GM19455 (cell line): ENCODE measurements around the gene PEX16.

Experiments used
- ATAC-seq: cut with Tn5 transposase; IDR thresholded peaks from one replicate; pipeline ENCODE4 v1.9.1; 2021; ENCODE audit not compliant: unreplicated experiment

PEX16 gene

DNA sequence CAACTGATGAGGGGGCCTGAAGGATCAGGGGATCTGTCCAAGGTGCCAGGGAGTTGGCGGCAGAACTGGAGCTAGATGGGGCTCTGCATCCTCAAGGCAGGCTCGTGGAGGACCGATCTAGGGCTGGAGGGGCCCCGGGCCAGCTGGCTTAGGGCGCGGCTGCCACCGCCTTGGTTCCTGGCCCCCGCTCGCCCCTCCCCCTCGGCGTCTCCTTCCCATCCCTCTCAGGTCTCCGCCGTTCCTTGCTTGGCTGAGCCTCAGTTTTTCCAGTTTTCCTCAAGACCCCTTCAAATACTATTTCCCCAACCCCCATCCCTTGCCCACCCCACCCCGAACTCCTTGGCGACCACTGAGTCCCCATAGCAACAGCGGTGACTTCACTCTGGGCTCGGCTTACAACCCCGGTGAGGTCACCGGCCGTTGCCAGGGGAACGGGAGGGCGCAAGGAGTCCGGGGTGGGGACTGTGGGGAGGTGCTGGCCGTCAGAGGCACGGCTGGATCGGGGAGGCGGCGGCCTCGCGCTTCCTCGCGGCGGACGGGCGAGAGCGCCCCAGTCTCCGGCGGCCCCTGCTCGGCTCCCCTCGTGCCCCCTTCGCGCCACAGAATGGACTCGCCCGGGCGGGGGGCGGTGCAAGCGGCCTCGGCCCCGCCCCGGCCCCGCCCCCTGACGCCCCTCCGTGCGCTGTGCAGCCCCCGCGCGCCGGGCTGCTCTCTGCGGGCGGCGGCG lies 18.1 kb downstream of the PEX16 start:
- ATAC-seq = peak; percentile 43

GRCh38 chr11:45899086-45899447 lies 18.6 kb downstream of the PEX16 start:
- no peak for ATAC-seq

- no peak for ATAC-seq
These were observed 20.1 kb downstream of the PEX16 start for GRCh38 chr11:45897556-45897955.

DNA sequence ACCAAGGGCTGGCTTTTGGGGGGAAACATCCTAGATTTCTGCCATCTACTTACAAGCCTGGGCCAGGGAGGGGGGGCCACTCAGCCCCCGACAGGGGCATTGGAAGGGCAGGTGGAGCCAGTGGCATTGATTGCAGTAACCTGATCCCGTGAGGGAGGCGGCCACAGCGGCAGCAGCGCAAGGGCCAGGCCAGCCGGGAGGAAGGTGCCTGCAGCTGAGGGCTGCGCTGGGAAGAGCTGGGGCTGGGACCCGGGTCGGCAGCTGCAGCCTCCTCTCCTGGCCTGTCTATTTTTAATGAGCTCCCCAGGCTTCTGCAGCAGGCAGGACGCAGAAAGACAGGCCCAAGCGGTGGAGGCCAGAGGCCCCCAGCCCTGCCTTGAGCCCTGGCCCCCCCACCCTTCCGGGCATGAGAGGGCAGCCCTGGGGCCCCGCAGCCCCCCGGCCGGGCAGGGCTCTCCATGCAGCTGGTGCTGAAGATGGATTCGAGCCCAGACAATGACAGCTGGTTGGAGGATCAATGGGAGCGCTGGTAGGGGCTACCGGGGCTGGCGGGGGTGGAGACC lies 21.2 kb downstream of the PEX16 start:
- no peak for ATAC-seq

GRCh38 chr11:45895553-45896259 lies 22.0 kb downstream of the PEX16 start:
- no peak for ATAC-seq

- no peak for ATAC-seq
These were observed 23.0 kb downstream of the PEX16 start for GRCh38 chr11:45894555-45895247.

DNA sequence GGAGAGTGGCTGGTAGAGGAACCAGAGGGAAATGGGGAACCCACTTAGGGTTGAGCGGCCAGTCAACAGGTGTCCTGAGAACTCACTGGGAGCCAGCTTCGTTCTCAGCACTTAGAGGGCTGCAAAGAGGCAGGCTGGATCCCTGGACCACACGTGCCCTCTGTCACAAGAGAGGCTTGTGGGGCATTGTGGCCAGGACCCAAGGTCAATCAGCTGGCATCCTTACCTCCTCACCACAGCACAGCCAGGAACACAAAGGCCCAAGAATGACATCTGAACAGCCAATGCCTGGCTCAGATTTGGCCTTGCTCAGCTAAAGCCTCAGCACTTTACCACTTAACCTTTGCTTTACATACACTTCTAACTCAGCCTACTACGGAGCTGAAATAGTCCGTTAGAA lies 24.8 kb downstream of the PEX16 start:
- ATAC-seq = no peak

DNA sequence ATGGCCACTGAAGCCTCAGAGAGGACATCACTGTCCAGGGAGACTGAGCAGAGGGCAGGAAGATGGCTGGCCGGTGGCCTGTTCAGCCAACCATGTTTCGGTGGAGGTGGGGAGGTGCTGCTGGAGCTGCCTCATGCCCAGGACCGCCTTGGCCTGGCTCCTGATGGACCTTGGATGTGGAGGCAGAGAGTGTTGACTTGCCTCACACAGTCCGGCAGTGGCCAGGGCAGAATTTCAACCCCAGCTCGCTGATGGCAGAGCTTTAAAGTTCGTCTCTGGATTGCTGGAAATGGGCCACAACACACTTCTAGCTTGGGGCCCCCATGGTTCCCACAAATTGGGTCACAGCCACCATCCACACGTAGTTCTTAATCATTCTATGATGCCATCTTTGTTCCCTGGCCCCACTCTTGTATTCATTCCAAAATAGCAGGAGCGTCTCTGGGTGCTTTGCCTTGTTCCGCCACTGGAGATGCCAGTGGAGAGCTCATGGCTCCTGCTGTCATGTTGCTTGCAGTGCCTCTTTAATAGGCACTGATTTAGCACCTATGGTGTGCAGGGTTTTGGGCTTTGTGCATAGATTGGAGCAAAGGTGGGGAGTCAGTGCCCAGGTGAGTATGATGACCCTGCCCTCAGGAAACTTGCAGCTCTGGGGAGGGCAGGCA lies 26.7 kb downstream of the PEX16 start:
- no peak for ATAC-seq

GRCh38 chr11:45889966-45890365 lies 27.7 kb downstream of the PEX16 start:
- no peak for ATAC-seq

DNA sequence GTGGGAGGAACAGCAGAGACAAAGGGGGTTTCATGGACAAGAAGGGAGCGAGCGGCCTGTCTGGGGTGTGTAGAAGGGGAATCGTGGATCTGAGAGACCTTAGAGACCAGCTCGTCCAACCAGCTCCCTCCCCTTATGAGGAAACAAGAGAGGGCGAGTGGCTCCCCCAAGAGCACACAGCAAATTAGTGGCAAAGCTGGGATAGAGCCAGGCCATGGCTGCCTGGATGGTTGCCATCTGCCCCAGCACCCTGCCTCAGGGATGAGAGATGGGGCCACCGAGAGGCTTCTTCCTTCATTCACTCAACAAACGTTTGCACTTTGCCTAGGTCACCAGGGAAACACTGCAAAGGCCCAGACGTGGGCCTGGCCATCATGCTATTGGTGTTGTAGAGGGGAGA lies 28.1 kb downstream of the PEX16 start:
- ATAC-seq = no peak

DNA sequence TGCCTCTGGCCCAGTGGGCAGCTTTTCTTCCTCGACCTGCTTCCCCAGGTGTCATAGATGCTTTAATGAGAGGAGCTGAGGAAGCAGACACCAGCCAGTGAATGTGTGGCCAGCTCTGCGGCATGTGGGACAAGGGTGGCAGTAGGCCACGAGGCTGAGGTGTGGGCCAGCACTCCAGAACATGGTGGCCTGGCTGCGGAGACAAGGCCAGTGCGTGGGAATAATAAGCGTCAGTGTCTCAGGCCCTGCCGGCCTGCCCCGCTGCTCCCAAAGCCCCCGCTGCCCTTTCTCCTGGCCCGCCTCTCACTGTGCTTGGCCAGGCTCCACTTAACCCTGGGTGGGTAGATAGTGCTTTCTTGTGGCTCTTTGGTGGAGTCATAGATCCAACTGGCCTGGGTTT lies 30.1 kb downstream of the PEX16 start:
- no peak for ATAC-seq

- no peak for ATAC-seq
These were observed 30.7 kb downstream of the PEX16 start for GRCh38 chr11:45886816-45887520.

DNA sequence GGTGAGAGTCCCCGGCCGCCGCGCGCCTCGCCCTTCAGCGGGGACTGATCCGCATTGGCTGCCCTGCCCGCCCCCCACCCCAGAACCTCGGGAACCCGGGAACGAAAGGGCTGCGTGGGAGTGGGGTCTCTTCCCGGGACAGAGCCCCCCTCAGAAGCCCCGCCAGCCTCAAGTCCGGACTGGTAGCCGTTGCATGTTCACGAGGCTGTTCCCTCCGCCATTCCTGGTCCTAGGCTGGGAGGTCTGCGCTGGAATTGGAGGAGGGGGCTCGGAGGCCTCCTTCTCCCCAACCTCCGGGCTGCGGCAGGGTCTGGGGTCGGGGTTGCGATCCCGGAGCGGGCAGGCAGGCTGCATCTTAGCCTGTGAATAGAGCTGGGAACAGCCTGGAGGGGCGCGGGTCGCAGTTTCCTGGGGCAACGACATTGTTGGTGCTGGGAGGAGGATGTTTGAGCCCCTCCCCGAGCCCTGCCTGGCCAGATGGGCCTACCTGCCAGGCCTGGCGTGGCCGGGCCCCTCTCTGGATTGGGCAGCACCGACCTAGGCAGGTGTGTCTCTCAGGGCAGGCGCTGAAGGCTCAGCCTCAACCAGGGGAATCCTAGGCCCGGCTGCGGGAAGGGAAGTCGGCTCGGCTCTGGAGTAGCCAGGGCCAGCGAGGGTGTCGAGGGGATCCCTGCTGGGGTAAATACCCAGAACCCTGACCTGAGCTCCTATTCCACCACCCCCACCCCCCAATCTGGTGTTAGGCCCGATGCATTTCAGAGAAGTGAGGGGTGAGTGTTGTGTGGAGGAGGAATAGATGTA lies 31.6 kb downstream of the PEX16 start:
- no peak for ATAC-seq

DNA sequence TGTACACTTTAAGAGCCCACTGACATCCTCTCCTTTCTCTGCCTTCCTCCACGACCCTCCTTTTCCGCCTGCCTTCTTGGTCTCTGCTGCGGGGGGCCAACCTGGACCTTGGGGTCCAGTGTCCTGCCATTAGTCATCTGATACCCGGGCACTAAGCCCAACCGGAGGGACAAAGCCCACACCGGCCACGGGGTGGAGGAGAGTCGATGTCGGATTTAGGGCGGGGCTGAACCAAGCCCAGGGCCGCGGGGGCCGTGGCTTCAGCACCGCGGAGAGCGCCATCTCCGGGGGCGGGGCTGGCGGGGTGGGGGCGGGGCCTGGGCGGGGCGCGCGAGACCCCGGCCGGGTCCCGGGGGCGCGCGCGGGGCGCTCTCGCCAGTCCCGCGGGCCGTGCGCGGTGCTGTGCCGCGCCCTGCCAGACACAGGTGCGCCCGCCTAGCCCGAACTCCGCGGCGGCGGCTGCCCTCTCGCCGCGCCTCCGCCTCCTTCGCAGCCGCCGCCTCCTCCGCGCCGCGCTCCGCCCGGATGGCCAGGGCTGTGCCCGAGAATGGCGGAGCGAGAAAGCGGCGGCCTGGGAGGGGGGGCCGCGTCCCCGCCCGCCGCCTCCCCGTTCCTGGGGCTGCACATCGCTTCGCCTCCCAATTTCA lies 32.3 kb downstream of the PEX16 start, which contains the start of gene MAPK8IP1:
Gene MAPK8IP1, plus strand, starts transcription at position 378 of the 647 bp plus-strand sequence. Its CDS starts 170 bp downstream, at position 548.
- peak; percentile 59 for ATAC-seq

DNA sequence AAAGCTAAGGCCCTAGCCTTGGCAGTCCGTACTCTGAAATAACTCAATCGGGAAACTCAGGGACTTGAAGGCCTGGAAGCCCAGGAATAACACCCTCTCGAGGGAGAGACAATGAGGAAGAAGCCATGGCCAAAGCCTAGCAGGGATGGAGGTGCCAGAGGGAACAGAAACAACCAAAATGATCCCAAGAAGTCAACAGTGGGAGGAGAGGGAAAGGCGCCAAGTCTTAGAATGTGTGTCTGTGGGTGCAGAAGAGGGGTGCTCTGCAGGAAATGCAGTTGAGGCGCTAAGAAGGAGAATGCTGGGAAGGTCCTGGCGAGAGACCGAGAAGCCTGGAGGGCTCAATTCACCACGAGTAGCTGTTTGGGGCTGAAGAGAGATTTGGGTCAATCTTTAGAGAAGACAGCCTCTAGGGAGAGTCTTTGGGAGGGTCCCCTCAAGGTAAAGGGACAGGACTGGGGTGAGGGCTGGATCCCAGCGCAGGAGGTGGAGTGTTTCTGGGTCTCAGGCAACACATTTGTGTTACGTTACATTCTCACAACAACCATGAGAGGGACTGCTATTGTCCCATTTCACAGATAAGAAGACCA lies 33.0 kb downstream of the PEX16 start:
- no peak for ATAC-seq

- ATAC-seq = no peak
These were observed 35.8 kb downstream of the PEX16 start for GRCh38 chr11:45881708-45882368.

GRCh38 chr11:45880772-45881570 lies 36.7 kb downstream of the PEX16 start:
- no peak for ATAC-seq
